Calu3 (cell line): Measurements from ENCODE around the gene LBHD2. TPM values are rescaled to one million over a fixed set of nuclear protein-coding genes. Genes with fewer than 3 reads are reported as not detected.
A peak's percentile ranks its signal among the peaks of the same experiment; 100 is the strongest.

Source experiments
- BruUV-seq: library from RNA; stranded (reverse); fragments of 400-500 nt; replicated peaks from 2 replicates; lab custom pipeline; 2021; lab: Mats Ljungman, UMichigan
- CTCF ChIA-PET: fragments of 300-600 bp; sonication (Branson Sonifier 250); formaldehyde crosslinking; loops from one replicate; lab custom pipeline; 2022; ENCODE audit warnings: antibody characterized with exemption; lab: Charles Lee
- DNase-seq: peaks from one replicate; pipeline ENCODE4 v3.0.0; 2022
- H3K27ac Mint-ChIP-seq: one replicate; pipeline ENCODE4 v1.8.0; 2022; ENCODE audit warnings: mixed read lengths; ENCODE audit not compliant: unreplicated experiment
- H3K27me3 Mint-ChIP-seq: one replicate; pipeline ENCODE4 v1.8.0; 2022; ENCODE audit warnings: mixed read lengths; ENCODE audit not compliant: unreplicated experiment
- H3K36me3 Mint-ChIP-seq: one replicate; pipeline ENCODE4 v1.8.0; 2022; ENCODE audit warnings: mild to moderate bottlenecking, moderate library complexity, mixed read lengths; ENCODE audit not compliant: insufficient read depth, unreplicated experiment
- H3K4me1 Mint-ChIP-seq: one replicate; pipeline ENCODE4 v1.8.0; 2022; ENCODE audit warnings: mild to moderate bottlenecking, low read depth, mixed read lengths; ENCODE audit not compliant: unreplicated experiment
- H3K4me3 Mint-ChIP-seq: one replicate; pipeline ENCODE4 v1.8.0; 2022; ENCODE audit warnings: mild to moderate bottlenecking, low read depth, moderate library complexity, mixed read lengths; ENCODE audit not compliant: unreplicated experiment
- H3K9me3 Mint-ChIP-seq: one replicate; pipeline ENCODE4 v1.8.0; 2022; ENCODE audit warnings: low read depth, mixed read lengths; ENCODE audit not compliant: unreplicated experiment
- intact Hi-C: fragments of 100-400 bp; cut with micrococcal nuclease; formaldehyde crosslinking; loops from one replicate; pipeline ENCODE4 v1.10.0; 2022; ENCODE audit not compliant: unreplicated experiment
- total RNA-seq: library from RNA; stranded (reverse); gene quantifications from 2 replicates; pipeline ENCODE4 v1.2.3, GENCODE V29; 2022
- TF ChIP-seq, protein P1 (sequence below): fragments of 200-600 bp; IDR thresholded peaks from one replicate; pipeline ENCODE4 v1.8.0; 2022; ENCODE audit warnings: antibody characterized with exemption; ENCODE audit not compliant: unreplicated experiment

LBHD2 gene
- total RNA-seq, 1 experiment from 2014 or later = not detected

DNA sequence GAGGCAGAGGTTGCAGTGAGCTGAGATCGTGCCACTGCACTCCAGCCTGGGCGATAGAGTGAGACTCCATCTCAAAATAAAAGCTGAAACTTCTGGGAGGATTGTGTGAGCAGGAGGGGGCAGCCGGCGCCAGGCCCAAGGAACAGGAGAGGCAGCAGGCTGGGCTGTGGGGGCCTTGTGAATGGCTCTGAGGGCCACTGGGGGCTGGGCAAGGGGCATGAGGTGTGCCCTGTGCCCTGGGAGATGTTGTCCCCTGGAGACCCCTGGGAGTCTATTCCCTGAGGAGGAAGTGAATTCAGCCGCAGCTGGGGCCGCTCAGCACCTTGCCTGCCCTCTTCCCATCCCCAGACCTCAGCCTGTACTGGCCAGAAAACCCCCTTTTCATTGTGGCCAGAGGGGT lies 4.9 kb downstream of the LBHD2 start:
- H3K36me3 Mint-ChIP-seq = peaks cover 5% of the 10 kb centered on the region
- CTCF ChIA-PET = no interaction called here
- no peak for DNase-seq
- no peak overlapping the region for H3K27ac Mint-ChIP-seq
- intact Hi-C loops = no loop called here
- H3K4me1 Mint-ChIP-seq = no peaks in the 10 kb centered on the region
- H3K4me3 Mint-ChIP-seq = no peak overlapping the region
- no peaks in the 10 kb centered on the region for H3K9me3 Mint-ChIP-seq
- TF ChIP-seq, protein P1, sequence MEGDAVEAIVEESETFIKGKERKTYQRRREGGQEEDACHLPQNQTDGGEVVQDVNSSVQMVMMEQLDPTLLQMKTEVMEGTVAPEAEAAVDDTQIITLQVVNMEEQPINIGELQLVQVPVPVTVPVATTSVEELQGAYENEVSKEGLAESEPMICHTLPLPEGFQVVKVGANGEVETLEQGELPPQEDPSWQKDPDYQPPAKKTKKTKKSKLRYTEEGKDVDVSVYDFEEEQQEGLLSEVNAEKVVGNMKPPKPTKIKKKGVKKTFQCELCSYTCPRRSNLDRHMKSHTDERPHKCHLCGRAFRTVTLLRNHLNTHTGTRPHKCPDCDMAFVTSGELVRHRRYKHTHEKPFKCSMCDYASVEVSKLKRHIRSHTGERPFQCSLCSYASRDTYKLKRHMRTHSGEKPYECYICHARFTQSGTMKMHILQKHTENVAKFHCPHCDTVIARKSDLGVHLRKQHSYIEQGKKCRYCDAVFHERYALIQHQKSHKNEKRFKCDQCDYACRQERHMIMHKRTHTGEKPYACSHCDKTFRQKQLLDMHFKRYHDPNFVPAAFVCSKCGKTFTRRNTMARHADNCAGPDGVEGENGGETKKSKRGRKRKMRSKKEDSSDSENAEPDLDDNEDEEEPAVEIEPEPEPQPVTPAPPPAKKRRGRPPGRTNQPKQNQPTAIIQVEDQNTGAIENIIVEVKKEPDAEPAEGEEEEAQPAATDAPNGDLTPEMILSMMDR = no peak
- no TSS peak for BruUV-seq
- peaks cover 13% of the 10 kb centered on the region for H3K27me3 Mint-ChIP-seq

DNA sequence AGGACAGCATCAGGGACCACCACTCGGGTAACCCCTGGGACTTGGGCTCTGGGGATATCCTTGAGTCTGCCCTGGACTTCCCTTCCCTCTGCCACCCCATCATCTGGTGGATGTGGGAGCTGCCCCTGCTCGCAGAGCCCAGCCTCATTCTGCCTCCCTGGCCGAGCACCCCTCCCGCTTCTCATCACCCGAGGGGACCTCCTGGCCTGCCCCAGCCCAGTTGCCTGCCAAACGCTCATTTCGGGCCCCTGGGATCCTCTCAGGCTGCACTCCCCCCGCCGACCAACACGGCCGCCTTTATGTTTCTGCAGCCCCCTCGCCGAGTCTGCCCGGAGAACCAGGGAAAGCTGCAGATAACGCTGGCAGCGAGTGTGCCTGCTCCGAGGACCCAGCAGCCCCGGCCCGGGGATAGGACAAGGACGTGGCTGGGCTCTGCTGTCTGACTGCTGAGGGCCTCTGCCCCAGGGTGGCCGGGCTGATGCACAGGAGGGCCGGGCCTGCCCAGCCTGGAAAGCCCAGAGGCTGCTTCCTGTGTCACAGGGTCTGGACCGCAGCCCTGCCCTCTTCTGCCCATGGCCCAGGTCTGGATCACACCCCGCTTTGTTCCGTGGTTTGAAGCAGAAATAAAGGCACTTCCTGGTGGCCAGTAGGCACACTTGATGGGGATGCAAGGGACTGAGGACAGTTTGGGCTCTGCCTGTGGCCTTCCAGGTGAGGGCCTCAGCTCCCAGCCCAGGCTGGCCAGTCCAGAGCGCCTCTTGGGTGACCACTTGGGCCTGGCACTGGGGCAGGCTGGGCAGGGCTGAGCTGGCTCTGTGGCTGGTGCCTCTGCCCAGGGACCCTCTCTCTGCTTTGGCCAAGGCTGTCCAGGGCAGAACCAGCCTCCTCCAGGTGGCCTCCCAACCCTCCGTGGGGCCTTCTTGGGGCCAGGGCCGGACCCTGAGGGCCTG lies 5.7 kb downstream of the LBHD2 start:
- intact Hi-C loops = no loop called here
- CTCF ChIA-PET = no interaction called here
- no peaks in the 10 kb centered on the region for H3K9me3 Mint-ChIP-seq
- no peak overlapping the region for H3K27ac Mint-ChIP-seq
- TF ChIP-seq, protein P1 = no peak
- no TSS peak for BruUV-seq
- no peak for DNase-seq
- H3K27me3 Mint-ChIP-seq = peaks cover 6% of the 10 kb centered on the region
- peaks cover 3% of the 10 kb centered on the region for H3K4me1 Mint-ChIP-seq
- no peak overlapping the region for H3K4me3 Mint-ChIP-seq
- H3K36me3 Mint-ChIP-seq = peaks cover 7% of the 10 kb centered on the region

DNA sequence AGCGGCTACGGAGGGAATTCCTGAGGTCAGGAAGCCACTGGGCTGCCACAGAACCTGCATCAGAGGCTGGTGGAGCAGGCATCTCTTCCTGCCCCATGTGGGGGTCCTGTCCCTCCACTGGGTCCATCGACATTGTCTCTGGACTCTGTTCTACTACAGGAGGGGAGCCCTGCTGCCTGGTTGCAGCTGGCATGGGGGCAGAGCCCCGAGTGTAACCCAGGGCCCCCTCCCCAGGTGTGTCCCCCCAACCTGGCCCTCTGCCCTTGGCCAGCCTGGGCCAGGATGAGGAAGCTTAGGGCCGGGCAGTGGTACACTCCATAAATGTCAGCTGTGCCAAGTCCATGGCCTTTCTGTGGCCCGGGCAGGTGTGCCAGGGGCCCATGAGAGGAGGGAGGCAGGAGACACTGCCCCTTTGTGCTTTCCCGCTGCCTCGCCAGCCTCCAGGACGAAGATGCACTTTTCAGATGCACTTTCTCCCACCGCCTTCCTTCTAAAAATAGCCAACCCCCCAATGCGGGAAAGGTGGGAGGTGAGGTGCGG lies 6.5 kb downstream of the LBHD2 start:
- peak overlapping the region; percentile 24 for H3K4me3 Mint-ChIP-seq
- H3K9me3 Mint-ChIP-seq = no peaks in the 10 kb centered on the region
- intact Hi-C loops = no loop called here
- CTCF ChIA-PET = interaction anchor here (0.7 kb wide), 1 partner anchor 14 kb away, joined by 3 read pairs; no protein-coding TSS in a partner anchor
- no peak overlapping the region for H3K27ac Mint-ChIP-seq
- no TSS peak for BruUV-seq
- TF ChIP-seq, protein P1 = no peak
- no peaks in the 10 kb centered on the region for H3K27me3 Mint-ChIP-seq
- H3K36me3 Mint-ChIP-seq = peaks cover 9% of the 10 kb centered on the region
- peaks cover 12% of the 10 kb centered on the region for H3K4me1 Mint-ChIP-seq
- no peak for DNase-seq

DNA sequence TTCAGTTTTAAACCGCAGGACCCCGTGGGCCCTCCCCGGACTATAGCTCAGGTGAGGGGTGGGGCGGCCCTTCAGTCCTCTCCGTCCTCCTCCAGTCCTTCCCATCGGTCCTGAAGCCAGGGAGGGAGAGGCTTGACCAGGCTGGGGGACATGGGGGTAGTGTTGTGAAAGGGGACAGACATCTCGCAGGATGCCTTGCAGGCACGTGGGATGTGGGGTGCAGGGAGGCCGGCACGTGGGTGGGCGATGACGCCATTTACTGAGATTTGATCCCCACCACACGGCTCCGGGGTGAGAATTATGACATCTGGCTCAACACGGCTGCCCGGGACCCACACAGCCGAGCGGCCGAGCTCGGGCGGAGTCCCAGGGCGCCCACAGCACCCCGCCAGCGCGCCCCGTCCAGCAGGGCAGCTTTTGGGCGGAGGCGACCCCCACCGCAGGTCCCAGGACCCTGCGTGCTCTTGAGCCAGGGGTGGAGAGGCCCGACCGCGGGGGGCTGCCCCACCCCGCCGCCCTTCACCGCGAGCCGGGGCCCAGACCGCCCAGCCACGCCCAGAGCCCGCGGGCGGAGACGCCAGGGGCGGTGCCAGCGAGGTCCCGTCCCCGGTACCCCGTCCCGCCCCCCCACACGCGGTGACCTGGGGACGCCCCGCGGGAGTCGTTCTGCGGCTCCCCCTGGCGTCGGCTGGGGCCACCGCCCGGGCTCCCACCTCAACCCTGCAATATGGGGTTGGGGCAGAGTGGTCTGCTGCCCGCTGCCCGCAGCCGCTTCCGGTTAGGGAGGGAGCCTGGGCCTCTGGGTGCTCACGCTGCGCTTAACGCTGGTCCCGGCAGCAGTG lies 7.3 kb downstream of the LBHD2 start:
- H3K27ac Mint-ChIP-seq = no peak overlapping the region
- TF ChIP-seq, protein P1 = peak; percentile 68
- BruUV-seq = no TSS peak
- H3K9me3 Mint-ChIP-seq = no peaks in the 10 kb centered on the region
- H3K4me3 Mint-ChIP-seq = peak overlapping the region; percentile 24
- H3K4me1 Mint-ChIP-seq = peaks cover 15% of the 10 kb centered on the region
- CTCF ChIA-PET = interaction anchor here (0.7 kb wide), 1 partner anchor 14 kb away, joined by 3 read pairs; no protein-coding TSS in a partner anchor
- no peaks in the 10 kb centered on the region for H3K27me3 Mint-ChIP-seq
- peaks cover 9% of the 10 kb centered on the region for H3K36me3 Mint-ChIP-seq
- DNase-seq = peak; percentile 75
- intact Hi-C loops = no loop called here
